ENCODE results near the gene METTL1. TPM values are rescaled to one million over a fixed set of nuclear protein-coding genes. Genes with fewer than 3 reads are reported as not detected.
A peak's percentile ranks its signal among the peaks of the same experiment; 100 is the strongest.
"Not testable (repeated sequence)": the region's sequence is repeated elsewhere in the genome, so short reads cannot be mapped to it uniquely, and the experiment has no call there.

The METTL1 gene
- total RNA-seq (2021) (15.8 and 17.9 TPM in 2 replicates), Bru-seq, nascent RNA (percentile 83 among the genes with signal in this experiment), BruChase-seq, experiment 1, labeled RNA remaining after a 2-hour chase (percentile 67 among the genes with signal in this experiment), BruChase-seq, experiment 2, labeled RNA remaining after a 6-hour chase (percentile 83 among the genes with signal in this experiment)
- long read RNA-seq, transcript METTL1-202 (6 exons, 2,066 nt) = major isoform, 15 of 21 reads
- long read RNA-seq, partial matches to known transcripts = 1 of 21 reads
- long read RNA-seq, other reads (novel, unspliced or antisense) = 4 of 21 reads

- Histone ChIP-seq H3K9me2 (ENCODE audit: insufficient read depth) (no peaks in the 10 kb centered on the region), H3K27ac (peak within 1 kb of the TSS; percentile 75), H2AFZ (peak within 1 kb of the TSS; percentile 94), H3K4me2 (peak within 1 kb of the TSS; percentile 84), H3F3A (ENCODE audit: insufficient read depth, low read depth) (peaks cover 7% of the 10 kb centered on the region; the same call in 1 of the 2 replicates), H3K79me2 (ENCODE audit: low read depth) (peaks cover 19% of the 10 kb centered on the region), H3K4me3 (peak within 1 kb of the TSS; percentile 68), H3K36me3 (ENCODE audit: low read depth) (no peaks in the 10 kb centered on the region), H3K4me1 (replicated peaks; ENCODE audit: insufficient read depth) (peaks cover 8% of the 10 kb centered on the region; the same call in 1 of the 2 replicates), H3K9me3 (ENCODE audit: insufficient read depth, low read depth) (no peaks in the 10 kb centered on the region), H3K27me3 (ENCODE audit: insufficient read depth, low read depth) (no peaks in the 10 kb centered on the region), H4K20me1 (ENCODE audit: insufficient read depth) (no peaks in the 10 kb centered on the region; the same call in 1 of the 2 replicates)
- intact Hi-C loops (cut with micrococcal nuclease; ENCODE audit: unreplicated experiment) = loop anchor here (2.0 kb wide), 1 partner anchor 17 kb away; the partner anchor contains the start of gene MARCHF9
- BruUV-seq (replicated peaks) = no TSS peak
- TF ChIP-seq EZH2 (IDR thresholded peaks at IDR 0.05; ENCODE audit: low read depth) (no peak), CTCF (conservative IDR thresholded peaks at IDR 0.05) (no peak)
- ChIA-PET POLR2A (ENCODE audit: unreplicated experiment) (interaction anchor here (0.5 to 0.6 kb wide), 3 partner anchors 12 to 252 kb away, joined by 3 to 13 read pairs (median 4); no protein-coding TSS in a partner anchor), CTCF (interaction anchor here (0.7 to 0.9 kb wide), 2 partner anchors 15 to 123 kb away, joined by 3 to 4 read pairs; no protein-coding TSS in a partner anchor)
- DNase-seq = peak; percentile 89 to 91
Measured at GRCh38 chr12:57771873-57772428, at the start of gene METTL1. METTL1 (minus strand) TSS chr12:57772105; CDS start chr12:57772083, 22 bp downstream.

DNA sequence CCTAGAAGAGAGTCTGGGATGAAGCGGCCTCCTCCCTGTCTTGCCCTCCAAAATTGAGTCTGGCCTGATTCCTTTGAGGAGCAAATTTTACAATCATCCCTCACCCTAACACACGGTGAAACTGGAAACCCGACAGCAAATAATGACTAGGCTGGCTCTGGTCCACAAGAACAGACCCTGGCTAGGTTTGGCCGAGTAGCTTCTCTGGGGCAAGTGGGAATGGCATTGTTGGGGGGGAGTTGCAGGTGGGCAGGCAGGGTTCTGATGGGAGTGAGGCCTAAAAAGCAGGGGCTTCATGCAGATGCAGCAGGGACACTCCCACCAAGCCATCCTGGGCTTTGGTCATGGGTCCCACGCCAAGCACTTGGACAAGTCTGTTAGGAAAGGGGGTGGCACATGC is 49.1 kb upstream of the METTL1 start:
- BruUV-seq (replicated peaks); H3K27ac ChIP-seq; DNase-seq; H3K79me2 ChIP-seq (ENCODE audit: low read depth); H3K4me1 ChIP-seq (replicated peaks; ENCODE audit: insufficient read depth); H3K4me3 ChIP-seq; H2AFZ ChIP-seq; POLR2A ChIA-PET (ENCODE audit: unreplicated experiment); H3K9me2 ChIP-seq (ENCODE audit: insufficient read depth); H3K4me2 ChIP-seq; H3K9me3 ChIP-seq (ENCODE audit: insufficient read depth, low read depth); CTCF ChIA-PET; H3K27me3 ChIP-seq (ENCODE audit: insufficient read depth, low read depth); intact Hi-C loops (cut with micrococcal nuclease; ENCODE audit: unreplicated experiment); H4K20me1 ChIP-seq (ENCODE audit: insufficient read depth): not testable (repeated sequence)
- peaks cover 12% of the 10 kb centered on the region; the same call in 1 of the 2 replicates for H3F3A ChIP-seq (ENCODE audit: insufficient read depth, low read depth)
- H3K36me3 ChIP-seq (ENCODE audit: low read depth) = peaks cover 15% of the 10 kb centered on the region; the same call in 1 of the 2 replicates

- H3K9me3 ChIP-seq (ENCODE audit: insufficient read depth, low read depth); intact Hi-C loops (cut with micrococcal nuclease; ENCODE audit: unreplicated experiment); DNase-seq; CTCF ChIA-PET; H2AFZ ChIP-seq; H3K9me2 ChIP-seq (ENCODE audit: insufficient read depth); H3K79me2 ChIP-seq (ENCODE audit: low read depth); H4K20me1 ChIP-seq (ENCODE audit: insufficient read depth); H3K4me3 ChIP-seq; H3K4me2 ChIP-seq; POLR2A ChIA-PET (ENCODE audit: unreplicated experiment); BruUV-seq (replicated peaks); H3K4me1 ChIP-seq (replicated peaks; ENCODE audit: insufficient read depth); H3K27ac ChIP-seq; H3K36me3 ChIP-seq (ENCODE audit: low read depth); H3K27me3 ChIP-seq (ENCODE audit: insufficient read depth, low read depth): not testable (repeated sequence)
- peaks cover 12% of the 10 kb centered on the region; the same call in 1 of the 2 replicates for H3F3A ChIP-seq (ENCODE audit: insufficient read depth, low read depth)
Measured at GRCh38 chr12:57820119-57820518, 48.2 kb upstream of the METTL1 start.

- H2AFZ ChIP-seq; H3K36me3 ChIP-seq (ENCODE audit: low read depth); intact Hi-C loops (cut with micrococcal nuclease; ENCODE audit: unreplicated experiment); H3K9me3 ChIP-seq (ENCODE audit: insufficient read depth, low read depth); H3K9me2 ChIP-seq (ENCODE audit: insufficient read depth); BruUV-seq (replicated peaks); DNase-seq; H3K79me2 ChIP-seq (ENCODE audit: low read depth); H3K27ac ChIP-seq; H3K27me3 ChIP-seq (ENCODE audit: insufficient read depth, low read depth); POLR2A ChIA-PET (ENCODE audit: unreplicated experiment); H3K4me2 ChIP-seq; H3K4me1 ChIP-seq (replicated peaks; ENCODE audit: insufficient read depth); H4K20me1 ChIP-seq (ENCODE audit: insufficient read depth); H3K4me3 ChIP-seq; CTCF ChIA-PET: not testable (repeated sequence)
- H3F3A ChIP-seq (ENCODE audit: insufficient read depth, low read depth) = peaks cover 12% of the 10 kb centered on the region; the same call in 1 of the 2 replicates
Measured at GRCh38 chr12:57817990-57818331, 46.1 kb upstream of the METTL1 start.

Measured in PC-9 (cell line).